HG03095 (cell line): ENCODE measurements around the gene GRIN2C.
"Not testable (repeated sequence)": the region's sequence is repeated elsewhere in the genome, so short reads cannot be mapped to it uniquely, and the experiment has no call there.

Source experiments
- ATAC-seq: cut with Tn5 transposase; IDR thresholded peaks from one replicate; pipeline ENCODE4 v1.9.1; 2021; ENCODE audit warnings: moderate library complexity; ENCODE audit not compliant: unreplicated experiment

The GRIN2C gene

DNA sequence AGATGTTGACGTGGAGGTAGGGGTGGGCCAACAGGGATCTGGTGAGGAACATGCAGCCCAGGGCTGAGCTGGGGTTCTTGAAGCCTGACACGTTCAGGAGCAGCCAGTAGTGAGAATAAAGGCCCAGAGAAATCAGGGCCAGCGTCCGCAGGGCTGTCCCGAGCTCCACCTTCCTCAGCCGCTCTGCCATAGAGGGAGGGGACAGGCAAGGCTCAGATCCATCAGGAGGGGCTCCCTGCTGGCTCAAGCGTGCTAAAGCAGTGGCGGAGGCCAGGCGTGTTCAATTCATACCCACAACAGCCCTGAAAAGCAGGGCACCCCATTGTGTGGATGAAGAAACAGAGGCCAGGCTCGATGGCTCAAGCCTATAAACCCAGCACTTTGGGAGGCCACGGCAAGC, 21.4 kb upstream of the GRIN2C start:
- no peak for ATAC-seq

DNA sequence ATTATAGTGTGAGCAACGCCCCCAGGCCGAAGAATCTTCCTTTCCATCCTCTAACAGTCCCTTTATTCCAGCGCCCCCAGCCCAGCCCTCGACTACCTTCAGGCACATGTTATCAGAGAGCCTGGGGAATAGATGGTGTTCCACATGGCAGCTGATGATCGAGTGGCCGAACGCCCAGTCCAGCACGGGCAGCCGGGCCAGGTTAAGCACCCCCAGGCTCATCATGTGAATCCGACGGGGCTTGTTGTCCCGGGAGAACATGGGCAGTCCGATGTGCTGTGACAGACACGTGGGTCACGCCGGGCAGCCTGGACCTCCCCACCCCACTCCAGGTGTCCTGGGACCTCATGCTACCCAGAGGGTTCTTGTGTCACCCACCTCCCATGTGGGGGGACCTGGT, 19.6 kb upstream of the GRIN2C start:
- no peak for ATAC-seq

DNA sequence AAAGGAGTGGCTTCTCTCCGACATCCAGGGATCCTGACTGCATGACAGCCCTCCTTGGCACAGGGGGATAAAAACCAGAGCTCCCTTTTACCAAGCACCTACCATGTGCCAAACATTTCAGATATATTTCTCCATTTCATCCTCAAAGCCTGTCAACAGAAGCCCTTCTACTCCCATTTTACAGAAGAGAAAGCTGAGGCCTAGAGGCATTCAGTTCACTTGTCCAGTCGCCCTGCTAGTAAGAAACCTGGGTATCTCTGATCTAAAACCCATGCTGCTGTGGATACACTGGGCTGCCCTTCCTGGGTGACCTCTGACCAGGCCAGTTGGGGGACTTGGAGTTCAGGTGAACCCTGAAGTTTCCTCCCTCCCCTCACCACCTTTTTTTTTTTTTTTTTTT, 19.0 kb upstream of the GRIN2C start:
- no peak for ATAC-seq

DNA sequence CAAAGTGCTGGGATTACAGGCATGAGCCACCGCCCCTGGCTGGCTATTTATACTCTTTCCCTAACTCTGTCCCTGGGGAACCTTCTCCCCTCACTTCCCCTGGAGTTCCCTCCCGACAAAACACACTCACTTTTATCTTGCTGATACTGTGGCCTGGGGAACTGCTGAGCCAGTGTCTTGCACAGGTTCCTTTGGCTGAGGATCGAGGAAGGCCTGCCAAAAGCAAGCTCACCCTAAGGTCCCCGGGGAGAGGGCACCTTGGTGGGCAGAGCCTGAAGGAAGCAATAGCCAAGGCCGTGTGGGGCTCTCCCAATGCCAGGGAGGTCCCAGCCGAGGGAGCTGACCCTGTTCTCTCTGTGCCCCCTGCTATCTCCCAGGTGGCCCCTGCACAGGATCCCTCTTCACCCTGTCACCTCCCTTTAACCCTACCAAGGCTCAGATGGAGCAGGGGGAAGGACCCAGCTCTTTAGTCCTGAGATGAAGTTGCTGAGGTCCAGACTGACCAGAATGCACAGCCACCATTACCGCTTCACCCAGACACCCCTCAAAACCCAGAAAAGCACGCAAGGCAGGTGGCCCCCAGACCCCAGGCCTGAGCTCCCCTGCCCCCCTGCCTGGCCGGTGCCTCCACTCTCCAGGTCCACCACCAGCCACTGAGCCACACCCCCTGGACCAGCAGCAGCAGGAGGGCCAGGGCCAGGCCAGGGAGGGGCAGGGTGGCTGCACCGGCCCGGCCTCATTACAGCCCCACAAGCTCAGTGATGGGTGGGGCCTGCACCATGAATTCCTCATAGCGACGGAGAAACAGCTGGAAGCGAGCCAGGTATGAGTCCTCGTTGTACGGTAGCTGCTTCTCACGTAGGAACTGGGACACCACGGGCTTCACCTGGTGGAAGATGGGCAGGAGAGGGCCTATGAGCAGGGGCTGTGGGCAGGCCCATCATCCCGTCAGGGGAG, 18.2 kb upstream of the GRIN2C start:
- no peak for ATAC-seq

DNA sequence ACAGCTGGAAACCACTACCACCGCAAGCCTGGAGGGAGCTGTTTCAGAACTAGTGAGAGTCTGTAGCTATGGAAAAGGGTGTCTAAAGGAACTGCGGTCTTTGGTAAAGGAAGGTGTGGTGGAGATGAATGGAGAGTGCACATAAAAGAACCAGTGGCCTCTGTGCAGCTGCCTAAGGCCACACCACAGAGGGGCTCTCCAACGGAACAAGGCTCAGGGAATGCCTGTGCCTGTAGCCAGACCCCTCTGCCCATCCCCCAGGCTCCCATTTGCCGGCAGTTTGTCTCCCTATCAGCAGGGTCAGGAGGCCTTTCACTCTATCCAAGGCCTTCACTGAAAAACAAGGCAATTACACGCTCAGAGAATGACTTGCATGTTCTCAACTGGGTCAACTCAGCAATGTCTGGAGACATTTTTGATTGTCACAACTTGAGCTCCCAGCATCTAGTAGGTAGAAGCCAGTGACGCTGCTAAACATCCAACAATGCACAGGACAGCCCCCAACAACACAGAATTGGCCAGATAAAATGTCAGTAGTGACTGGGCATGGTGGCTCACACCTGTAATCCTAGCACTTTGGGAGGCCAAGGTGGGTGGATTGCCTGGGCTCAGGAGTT, 16.4 kb upstream of the GRIN2C start:
- ATAC-seq, result no peak

DNA sequence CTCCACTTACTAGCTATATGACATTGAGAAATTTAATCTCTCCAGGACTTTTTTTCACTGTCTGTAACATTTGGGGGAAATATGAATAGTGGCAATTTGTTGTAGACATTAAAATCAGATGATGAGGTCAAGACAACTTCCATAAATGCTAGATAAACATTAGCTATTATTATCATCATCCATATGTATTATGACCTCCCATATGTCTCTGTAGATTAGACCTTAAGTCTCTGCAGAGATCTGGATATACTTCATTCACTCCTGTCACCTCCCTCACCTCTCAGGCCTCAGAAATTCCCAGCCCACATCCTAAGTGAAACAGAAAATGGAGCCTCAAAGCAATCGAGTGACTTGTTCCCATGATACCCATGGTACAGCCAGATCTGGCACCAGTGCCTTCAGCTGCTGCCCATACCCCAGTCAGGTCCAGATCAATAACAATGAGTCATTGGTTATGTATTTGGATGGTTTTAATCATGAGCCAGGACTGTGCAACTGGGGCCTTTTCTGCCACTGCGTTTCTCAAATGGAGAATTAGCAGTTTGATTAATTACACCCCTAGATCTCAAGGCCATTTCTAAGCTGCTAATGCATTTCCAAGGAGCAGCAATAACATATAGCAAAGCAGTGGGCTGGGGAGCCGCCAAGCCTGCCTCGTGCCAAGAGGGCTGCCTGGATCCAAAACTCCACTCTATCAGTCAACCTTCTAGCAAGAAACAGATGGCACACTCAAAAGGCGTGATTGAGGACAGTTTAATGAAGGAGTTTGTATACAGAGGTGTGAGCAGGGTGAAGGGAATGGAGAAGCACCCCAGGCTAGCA, 15.7 kb upstream of the GRIN2C start:
- no peak for ATAC-seq

DNA sequence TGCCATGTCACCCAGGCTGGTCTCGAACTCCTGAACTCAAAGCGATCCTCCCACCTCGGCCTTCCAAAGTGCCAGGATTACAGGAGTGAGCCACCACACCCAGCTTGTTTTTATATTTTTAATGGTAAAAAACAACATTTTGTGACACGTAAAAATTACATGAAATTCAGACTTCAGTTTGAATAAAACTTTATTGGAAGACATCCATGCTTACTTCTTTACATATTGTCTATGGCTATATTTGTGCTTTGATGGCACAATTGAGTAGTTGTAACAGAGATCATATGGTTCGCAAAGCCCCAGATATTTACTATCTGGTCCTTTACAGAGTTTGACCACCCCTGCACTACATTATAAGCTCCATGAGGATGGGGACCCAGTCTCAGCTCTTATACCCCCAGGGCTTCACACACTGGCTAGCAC, 14.9 kb upstream of the GRIN2C start:
- ATAC-seq, result no peak

DNA sequence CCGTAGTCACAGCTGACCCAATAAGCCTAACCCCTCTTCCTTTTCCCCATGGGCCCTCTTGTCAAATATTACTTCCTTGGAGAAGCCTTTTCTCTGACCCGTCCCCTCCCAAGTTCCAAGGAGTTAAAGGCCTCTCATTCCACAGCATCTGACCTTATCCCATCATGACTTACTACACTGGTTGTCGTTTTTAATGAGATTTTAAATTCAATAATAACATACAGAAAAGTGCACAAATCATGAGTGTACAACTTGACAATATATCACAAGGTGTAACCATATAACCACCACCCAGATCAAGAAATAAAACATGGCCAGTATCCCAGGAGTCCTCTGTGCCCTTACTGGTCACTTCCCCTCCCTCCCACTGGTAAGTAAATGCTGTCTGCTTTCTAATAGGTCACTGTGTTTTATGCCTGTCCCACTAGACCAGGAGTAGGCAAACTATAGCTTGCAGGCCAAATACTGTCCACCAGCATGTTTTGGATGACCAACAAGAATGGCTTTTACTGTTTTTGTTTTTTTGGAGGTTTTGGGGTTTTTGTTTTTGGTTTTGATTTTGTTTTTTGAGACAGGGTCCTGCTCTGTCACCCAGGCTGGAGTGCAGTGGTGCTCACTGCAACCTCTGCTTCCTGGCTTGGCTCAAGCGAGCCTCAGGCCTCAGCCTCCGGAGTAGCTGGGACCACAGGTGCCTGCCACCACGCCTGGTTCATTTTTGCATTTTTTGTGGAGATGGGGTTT, 14.4 kb upstream of the GRIN2C start:
- no peak for ATAC-seq

DNA sequence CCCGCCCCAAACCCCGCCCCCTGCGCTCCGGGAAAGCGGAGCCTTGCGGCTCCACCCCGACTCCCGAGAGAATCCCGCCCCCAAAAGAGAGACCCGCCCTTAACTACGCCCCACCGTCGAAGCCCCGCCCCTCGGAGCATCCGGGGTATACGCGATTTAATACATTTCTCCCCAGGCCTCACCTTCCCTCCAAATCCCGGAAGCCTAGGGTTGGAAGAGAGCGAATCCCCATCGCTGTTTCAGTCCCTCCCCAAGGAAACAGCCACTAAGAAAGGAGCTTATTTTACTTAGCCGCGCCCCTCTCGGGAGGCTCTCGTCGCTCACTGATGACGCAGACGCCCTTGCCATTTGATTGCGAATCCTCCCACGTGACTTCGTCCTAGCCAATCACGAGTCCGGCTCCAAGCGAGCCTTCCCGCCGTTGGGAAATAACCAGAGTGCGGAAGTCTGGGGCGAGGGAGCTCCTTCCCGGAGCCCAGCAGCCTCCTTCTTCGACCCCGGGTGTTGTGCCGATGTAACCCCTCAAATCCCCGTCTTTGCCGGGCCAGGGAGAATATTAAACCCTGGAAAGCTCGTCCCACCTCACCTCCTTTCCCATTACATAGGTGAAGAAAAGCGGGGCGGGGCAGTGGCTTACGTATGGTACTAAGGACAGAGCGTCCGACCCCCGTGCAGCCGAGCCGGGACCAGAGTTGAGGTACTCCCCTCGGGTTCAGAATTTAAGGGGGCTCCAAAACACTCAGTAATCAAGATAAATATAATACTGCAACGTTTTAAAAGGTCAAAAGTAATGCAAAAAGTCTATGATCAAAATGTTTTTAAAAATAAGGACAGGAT, 13.6 kb upstream of the GRIN2C start:
- ATAC-seq, result peak; percentile 80

DNA sequence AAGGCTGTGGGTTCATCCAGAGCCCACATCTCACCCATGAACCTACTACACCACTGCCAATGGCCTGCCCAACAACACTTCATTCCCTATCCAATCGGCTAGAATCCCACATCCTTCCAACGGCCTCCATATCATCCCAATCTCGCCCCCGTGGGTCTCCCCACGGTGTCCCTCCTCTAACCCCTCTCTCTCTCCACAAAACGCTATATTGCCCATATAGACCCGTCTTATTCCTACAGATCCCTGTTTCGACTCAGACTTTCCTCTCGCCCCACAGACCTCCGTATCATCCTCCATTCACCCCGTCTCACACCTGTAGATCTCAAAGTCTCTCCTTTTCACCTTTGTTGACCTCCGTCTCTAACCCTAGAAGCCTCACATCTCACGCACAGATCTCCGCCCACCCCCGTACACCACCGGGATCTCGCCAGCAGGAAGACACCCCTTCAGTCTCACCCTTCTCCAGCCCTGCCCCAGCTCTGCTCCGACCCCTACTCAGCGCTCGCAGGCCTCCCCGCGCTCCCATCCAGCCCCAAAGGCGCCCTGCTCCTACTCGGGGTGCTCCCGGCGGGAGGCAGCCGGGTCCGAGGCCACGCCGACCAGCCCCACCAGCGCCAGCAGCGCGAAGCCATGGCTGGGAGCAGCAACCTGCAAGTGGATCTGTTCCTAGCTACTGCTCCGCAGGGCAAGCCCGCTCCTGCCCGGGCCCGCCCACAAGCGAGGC, 12.8 kb upstream of the GRIN2C start, which contains the start of gene FDXR:
TSS of gene FDXR (minus strand) at position 682 of the 724 bp plus-strand sequence. CDS start at position 632, 50 bp downstream.
- peak; percentile 16 for ATAC-seq

DNA sequence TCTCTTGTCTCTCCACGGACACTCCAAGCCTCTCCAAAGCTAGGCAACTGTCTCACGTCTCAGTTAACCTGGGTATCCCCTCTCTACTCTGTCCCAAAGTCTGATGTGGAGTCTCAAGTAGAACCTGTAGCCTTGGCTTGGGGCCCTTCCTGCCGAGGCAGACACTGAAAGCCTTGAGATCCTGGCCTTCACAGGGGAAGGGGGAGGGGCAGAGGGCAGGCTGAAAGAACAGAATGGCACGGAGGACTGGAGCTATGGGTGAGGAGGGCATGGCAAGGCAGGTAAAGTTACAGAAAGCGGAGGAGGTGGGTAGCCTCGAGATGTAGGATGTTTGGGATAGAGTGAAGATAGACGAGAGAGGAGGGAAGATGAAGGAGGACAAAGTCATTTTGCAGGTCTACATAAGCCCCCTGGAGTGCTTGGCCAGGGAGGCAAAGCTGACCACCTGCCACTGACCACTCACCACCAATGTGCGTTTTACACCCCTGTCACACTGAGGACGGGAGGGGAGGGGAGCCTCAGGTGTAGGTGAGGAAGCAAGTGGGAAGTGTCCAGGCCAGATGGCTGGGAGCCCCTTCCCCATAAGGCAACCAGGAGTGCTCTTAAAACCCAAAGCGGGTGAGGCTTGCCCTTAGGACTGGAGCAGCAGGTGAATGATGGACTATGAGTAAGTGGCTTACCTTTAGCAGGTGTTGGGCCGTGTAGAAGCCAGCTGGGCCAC, 11.8 kb upstream of the GRIN2C start:
- no peak for ATAC-seq

DNA sequence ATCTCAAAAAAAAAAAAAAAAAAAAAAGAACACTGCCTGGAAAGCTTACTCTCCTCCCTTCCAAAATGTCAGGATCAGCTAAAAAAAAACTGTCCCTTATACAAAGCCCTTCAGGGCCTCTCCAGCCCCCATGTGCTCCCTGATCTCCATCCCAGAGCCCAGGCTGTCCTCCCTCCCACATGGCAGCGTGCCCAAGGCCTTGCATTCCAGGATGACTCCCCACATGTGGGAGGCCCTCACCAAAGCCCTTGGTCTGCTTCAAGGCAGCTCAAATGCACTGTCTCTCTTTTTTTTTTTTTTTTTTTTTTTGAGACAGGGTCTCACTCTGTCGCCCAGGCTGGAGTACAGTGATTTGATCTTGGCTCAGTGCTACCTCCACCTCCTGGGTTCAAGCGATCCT, 10.8 kb upstream of the GRIN2C start:
- no peak for ATAC-seq

DNA sequence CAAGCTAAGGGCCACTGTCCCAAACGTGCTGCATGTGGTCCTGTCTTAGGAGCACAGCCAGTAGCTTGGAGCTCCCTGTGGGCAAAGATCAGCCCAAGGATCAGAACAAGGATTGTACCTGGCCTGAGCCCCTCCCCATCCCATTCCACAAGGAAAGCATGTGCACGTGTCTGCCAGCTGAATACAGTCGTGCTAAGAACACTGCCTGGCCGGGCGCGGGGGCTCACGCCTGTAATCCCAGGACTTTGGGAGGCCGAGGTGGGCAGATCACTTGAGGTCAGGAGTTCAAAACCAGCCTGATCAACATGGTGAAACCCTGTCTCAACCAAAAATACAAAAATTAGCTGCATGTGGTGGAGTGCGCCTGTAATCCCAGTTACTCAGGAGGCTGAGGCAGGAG, 10.3 kb upstream of the GRIN2C start:
- not testable (repeated sequence) for ATAC-seq

DNA sequence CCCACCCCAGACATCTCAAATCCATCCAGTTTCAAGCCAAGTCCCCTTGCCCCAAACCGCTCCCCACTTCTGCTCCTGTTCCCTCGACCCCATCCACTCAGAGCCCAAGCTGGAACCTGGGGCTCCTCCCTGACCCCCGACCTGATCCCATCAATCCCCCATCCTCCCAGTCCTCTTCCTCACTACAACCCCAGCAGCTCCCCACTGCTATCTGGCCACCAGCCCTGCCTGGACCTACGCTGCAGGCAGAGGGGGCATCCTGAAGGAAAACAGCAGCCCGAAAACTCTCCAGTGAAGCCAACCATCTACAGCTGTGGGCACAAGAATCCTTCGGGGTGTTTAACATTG, 9.2 kb upstream of the GRIN2C start:
- ATAC-seq, result no peak

DNA sequence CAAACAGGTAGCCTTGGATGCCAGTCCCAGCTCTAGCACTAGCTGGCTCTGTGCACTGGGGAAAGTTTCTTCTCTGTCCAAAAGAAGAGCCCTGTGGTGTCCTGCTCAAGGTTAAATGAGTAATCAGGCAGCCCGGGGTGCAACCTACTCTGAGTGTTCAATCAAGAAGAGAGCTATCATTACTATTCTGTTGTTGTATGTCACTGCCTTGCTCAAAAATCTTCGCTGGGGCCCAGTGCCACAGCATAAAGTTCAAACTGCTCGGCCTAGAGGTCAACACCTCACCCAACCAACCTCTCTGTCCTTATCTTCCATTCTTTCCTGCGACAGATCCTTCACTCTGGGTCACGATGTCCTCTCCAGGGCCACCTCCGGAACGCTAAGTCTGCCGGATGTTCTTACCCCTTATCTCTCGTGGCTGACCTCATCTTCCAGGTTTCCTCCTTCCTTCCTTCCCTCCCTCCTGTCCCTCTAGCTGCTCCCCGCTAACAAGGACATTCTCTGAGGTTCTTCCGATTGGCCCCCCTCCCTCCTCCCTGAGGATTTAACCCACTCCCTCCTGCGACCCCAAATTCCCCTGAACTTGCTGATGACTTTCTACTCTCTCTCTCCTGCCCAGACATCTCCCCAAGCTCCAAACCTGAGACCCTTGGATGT, 8.7 kb upstream of the GRIN2C start:
- ATAC-seq, result no peak

DNA sequence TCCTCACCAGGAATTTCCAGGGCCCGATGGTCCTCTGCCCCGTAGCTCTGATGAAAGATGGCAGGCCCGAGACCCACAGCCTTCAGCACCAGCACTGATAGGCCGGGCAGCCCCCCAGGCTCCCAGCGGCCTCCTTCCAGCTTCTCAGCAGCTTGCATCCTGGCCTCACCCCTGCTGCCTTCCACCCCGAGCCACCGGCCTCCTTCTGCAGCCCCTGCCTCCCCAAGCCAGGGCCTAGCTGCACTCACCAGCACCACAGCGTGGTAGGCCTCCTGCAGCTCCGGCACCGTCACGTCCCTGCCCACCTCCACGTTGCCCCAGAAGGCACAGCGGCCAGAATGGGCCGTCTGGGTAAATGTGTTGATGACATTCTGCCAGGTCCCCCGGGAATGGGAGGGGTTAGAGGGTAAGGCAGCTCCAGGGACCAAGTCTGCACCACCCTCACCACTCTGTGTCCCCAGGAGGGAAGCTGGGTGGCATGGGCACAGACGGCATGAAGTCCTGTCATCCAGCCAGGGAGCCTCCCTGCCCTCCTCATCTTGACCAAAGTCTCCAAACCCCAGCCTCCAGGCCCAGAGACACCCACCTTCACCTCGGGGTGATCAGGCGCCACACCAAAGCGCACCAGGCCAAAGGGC, 6.6 kb upstream of the GRIN2C start:
- no peak for ATAC-seq

DNA sequence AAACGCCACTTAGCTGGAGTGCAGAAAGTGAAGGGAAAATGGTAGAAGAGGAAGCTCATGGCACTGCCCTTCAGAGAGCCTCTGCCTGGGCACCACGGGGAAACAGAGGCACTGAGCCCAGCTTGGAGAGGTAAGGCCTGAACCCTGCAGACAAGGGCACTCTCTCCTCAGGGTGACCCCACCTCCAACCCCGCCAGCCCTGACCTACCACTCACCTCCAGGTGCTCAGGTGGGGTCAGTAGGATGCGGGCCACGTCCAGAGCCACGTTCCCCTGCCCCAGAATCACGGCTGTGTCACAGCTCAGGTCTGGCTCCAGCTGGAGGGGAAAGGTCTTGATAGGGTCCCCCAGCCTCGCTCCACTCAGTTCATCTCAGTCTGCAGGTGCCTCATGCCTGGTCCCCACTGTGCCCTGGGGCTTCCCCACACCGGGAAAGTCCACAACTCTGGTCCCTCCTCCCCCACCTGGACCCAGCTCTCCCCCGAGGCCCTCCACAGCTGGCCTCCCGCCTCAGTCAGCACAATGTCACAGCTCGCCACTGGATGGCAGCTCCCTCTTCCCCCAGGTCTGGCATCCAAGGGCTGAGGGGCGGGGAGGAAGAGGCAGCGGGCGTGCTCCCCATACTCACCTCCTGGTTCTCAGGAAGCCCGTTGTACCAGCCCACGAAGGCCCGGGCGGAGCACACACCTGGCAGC, 6.0 kb upstream of the GRIN2C start:
- no peak for ATAC-seq
